Skeletal muscle tissue (tissue), 4 donors: ENCODE data around the gene GRIA1. TPM values are rescaled to one million over a fixed set of nuclear protein-coding genes. Genes with fewer than 3 reads are reported as not detected.

Experiments used
- H3K27ac ChIP-seq: one replicate; pipeline ENCODE4 v1.7.0; 2013; ENCODE audit warnings: mild to moderate bottlenecking, low read depth, low read length, inconsistent platforms
- H3K27me3 ChIP-seq, 3 donors: one replicate each; pipeline ENCODE4 v1.7.0; 2013; ENCODE audit warnings: low read length in 3 of 3; ENCODE audit not compliant: control insufficient read depth in 3 of 3, insufficient read depth in 3 of 3
- H3K36me3 ChIP-seq, 3 donors: one replicate each; pipeline ENCODE4 v1.7.0; 2013; ENCODE audit warnings: low read length in 3 of 3; ENCODE audit not compliant: control insufficient read depth in 3 of 3, insufficient read depth in 3 of 3
- H3K4me1 ChIP-seq, 3 donors: one replicate each; pipeline ENCODE4 v1.7.0; 2013; ENCODE audit warnings: low read length in 3 of 3, mild to moderate bottlenecking in 3 of 3; ENCODE audit not compliant: control insufficient read depth in 3 of 3, insufficient read depth in 3 of 3
- H3K4me3 ChIP-seq, 3 donors: one replicate each; pipeline ENCODE4 v1.7.0; 2013; ENCODE audit warnings: low read length in 3 of 3
- H3K9ac ChIP-seq, 3 donors: one replicate each; pipeline ENCODE4 v1.7.0; 2013; ENCODE audit warnings: low read length in 3 of 3, mild to moderate bottlenecking in 3 of 3, moderate library complexity in 2 of 3, low read depth in 1 of 3
- H3K9me3 ChIP-seq, 3 donors: one replicate each; pipeline ENCODE4 v1.7.0; 2013; ENCODE audit warnings: low read length in 3 of 3; ENCODE audit not compliant: control insufficient read depth in 3 of 3
- total RNA-seq: library from RNA; depleted of rRNA; stranded (reverse); fragments of >200 nt; gene quantifications from one replicate; pipeline ENCODE4 v1.2.3, GENCODE V29; 2014
- donor health status: Osteomylitis.

Gene GRIA1
- total RNA-seq, 1 donor from 2014 or later = 1.0 TPM

DNA sequence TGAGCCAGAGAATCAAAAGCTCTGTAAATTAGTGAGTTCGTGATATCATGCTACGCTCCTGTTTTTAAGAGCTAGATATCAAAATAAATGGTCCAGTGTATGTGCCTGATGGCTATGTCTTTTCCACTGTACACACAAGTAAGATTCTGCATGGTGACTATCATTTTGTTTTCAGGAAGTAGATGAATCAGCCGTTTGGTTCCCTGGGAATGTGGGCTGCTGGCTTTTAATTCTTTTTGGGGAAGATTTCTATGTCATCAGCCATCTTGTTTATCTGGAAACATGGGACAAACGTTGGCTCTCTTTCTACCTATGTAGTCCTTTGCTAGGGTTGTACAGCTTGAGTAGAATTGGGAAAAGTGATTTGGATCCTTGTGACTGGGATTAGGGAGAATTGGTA is 126.7 kb downstream of the GRIA1 start:
- Histone ChIP-seq H3K36me3 (no peaks in the 10 kb centered on the region), H3K4me3 (no peak overlapping the region), H3K27ac (no peak overlapping the region), H3K9me3 (no peaks in the 10 kb centered on the region), H3K27me3 (peaks cover 0 to 3% (median 0%) of the 10 kb centered on the region in 3 donors), H3K4me1 (no peaks in the 10 kb centered on the region), H3K9ac (no peak overlapping the region)

DNA sequence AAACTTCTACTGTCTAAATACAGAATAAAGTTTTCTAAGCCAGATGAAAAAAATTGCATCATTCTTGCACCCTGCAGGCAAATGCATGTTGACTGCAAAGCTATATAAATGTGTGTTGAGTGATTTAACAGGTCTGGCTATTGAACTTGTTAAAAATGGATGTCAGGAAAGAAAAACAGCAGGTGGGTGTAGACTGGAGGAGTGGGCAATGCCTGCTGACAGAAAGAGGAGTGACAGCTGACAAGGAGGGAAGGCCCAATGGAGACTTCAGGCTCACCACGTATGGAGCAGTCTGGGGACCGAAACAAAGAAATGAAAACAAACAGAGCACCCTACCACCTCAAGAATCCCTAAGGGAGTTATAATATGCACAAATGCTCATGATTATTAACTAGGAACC is 127.8 kb downstream of the GRIA1 start:
- no peaks in the 10 kb centered on the region for H3K4me1 ChIP-seq
- no peak overlapping the region for H3K9ac ChIP-seq
- H3K27ac ChIP-seq = no peak overlapping the region
- no peaks in the 10 kb centered on the region for H3K9me3 ChIP-seq
- no peaks in the 10 kb centered on the region for H3K27me3 ChIP-seq
- H3K36me3 ChIP-seq = no peaks in the 10 kb centered on the region
- H3K4me3 ChIP-seq = no peak overlapping the region

- no peaks in the 10 kb centered on the region for H3K4me1 ChIP-seq
- no peaks in the 10 kb centered on the region for H3K9me3 ChIP-seq
- no peak overlapping the region for H3K27ac ChIP-seq
- no peak overlapping the region for H3K4me3 ChIP-seq
- H3K27me3 ChIP-seq = no peaks in the 10 kb centered on the region
- no peaks in the 10 kb centered on the region for H3K36me3 ChIP-seq
- no peak overlapping the region for H3K9ac ChIP-seq
Observed at GRCh38 chr5:153618867-153619266, 128.4 kb downstream of the GRIA1 start.

DNA sequence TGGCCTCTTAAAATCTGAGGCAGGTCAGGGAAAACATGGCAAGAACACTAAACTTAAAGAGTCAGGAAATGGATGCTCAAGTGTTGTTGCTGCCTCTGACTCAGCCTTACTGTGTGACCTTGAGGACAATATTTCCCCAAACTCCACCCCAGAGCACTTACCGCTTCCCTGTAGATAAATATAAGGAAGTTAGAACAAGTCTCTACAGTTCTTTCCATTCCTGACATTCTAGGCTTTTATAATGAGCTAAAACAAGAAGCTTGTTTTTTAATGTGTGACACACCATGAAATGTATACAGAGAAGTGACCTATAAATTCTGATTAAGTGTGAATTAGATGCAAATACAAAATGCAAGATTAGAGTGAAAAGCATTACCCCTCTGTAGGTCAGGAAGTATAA is 129.3 kb downstream of the GRIA1 start:
- H3K9me3 ChIP-seq = no peaks in the 10 kb centered on the region
- no peak overlapping the region for H3K27ac ChIP-seq
- H3K9ac ChIP-seq = no peak overlapping the region
- no peaks in the 10 kb centered on the region for H3K27me3 ChIP-seq
- H3K4me1 ChIP-seq = no peaks in the 10 kb centered on the region
- no peak overlapping the region for H3K4me3 ChIP-seq
- no peaks in the 10 kb centered on the region for H3K36me3 ChIP-seq

DNA sequence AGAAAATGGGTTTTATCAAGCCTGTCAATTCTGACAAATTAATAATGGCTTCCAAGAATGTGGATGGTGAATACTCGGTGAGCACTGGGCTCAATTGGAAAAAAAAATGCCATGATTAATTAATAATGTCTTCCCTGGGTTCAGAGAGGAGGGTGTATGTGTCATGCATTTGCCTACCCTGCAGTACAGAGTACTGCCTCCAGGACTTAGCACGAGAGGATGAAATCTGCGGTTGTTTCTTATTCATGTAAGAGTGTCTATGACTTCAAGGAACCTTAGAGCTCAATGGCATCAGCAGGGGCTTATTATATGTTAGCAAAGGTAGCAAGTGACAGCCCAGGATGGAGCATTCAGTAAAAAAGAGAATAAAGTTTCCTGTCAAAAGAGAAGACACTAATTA is 132.7 kb downstream of the GRIA1 start:
- no peaks in the 10 kb centered on the region for H3K9me3 ChIP-seq
- no peak overlapping the region for H3K9ac ChIP-seq
- H3K4me3 ChIP-seq = no peak overlapping the region
- H3K4me1 ChIP-seq = no peaks in the 10 kb centered on the region
- H3K36me3 ChIP-seq = no peaks in the 10 kb centered on the region
- H3K27me3 ChIP-seq = no peaks in the 10 kb centered on the region
- no peak overlapping the region for H3K27ac ChIP-seq

DNA sequence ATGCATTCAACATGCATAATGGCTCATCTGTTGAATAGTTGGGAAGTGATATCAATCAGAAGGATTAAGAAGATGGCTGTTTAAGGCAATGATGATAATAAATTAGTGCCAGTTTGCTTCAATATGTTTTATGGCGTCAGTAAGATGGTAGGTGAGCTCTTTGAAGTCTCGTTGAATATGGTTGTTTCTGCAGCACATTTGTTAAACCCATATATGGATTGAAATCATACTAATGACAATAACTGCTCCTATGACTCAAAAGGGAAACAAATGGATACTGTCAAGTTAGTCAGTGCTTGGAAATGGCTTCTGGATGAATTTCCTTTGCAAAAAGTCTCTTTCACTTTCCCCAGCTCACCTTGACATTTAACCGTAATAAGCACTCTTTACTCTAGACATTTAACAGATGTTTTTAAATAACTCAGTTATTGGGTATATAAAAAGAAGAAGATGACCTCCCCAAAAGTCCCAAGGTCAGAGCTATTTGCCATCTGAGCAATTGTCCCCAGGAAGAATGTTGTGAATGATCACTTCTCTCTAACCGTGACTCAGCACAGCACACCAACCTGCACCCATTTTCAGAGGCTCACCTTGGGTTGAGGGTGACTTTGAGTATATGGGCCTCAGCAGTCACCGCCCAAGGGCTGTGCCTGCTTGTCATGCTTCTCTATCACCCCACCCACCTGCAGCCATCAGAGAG is 133.4 kb downstream of the GRIA1 start:
- Histone ChIP-seq H3K4me1 (no peaks in the 10 kb centered on the region), H3K9ac (no peak overlapping the region), H3K27ac (no peak overlapping the region), H3K4me3 (no peak overlapping the region), H3K9me3 (no peaks in the 10 kb centered on the region), H3K36me3 (no peaks in the 10 kb centered on the region), H3K27me3 (no peaks in the 10 kb centered on the region)

- H3K9ac ChIP-seq = no peak overlapping the region
- no peaks in the 10 kb centered on the region for H3K36me3 ChIP-seq
- no peak overlapping the region for H3K4me3 ChIP-seq
- no peaks in the 10 kb centered on the region for H3K27me3 ChIP-seq
- no peaks in the 10 kb centered on the region for H3K4me1 ChIP-seq
- H3K27ac ChIP-seq = no peak overlapping the region
- no peaks in the 10 kb centered on the region for H3K9me3 ChIP-seq
Observed at GRCh38 chr5:153624451-153624765, 133.9 kb downstream of the GRIA1 start.

DNA sequence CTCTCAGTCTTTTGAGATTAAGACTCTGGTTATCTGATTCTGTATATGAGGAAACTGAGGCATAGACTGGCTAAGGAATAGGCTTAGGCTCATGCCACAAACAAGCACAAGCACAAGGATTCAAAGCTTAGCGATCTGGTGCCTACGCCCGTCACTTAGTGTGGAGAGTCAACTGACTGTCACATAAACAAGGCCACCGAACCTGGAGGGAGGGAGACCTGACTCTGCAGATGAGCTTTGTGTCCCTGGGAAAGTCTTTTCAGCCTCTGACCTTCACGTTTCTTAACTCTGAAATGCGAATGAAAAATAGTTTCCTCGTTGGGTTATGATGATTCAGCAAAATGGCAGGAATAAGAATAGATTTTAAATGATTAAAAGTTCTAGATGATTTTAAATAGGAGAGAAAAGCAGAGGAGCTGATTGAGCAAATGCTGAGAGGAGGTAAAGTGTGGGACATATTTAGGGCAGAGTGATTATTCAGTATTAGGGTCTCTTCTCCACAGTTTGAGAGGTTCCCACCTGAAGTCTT is 135.4 kb downstream of the GRIA1 start:
- Histone ChIP-seq H3K4me1 (no peaks in the 10 kb centered on the region), H3K9me3 (no peaks in the 10 kb centered on the region), H3K27ac (no peak overlapping the region), H3K27me3 (no peaks in the 10 kb centered on the region), H3K9ac (no peak overlapping the region), H3K36me3 (no peaks in the 10 kb centered on the region), H3K4me3 (no peak overlapping the region)

DNA sequence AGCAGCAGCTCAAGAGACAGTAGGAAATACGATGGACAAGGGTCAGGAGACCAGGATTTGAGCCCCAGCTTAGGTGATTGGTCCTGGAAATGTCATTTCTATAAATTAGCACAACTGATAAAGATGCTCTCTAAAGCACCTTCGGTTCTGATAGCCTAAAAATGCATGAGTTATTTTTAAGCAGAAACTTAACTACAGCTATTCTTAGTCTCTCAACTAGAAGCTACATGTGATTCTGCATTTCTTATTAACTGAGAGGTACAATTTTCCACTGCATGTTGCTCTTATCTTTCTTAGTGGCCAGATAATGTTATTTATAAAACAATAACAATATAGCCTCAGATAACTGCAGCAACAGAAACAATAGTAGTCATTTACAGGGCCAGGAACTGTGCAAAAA is 136.4 kb downstream of the GRIA1 start:
- no peak overlapping the region for H3K27ac ChIP-seq
- H3K4me1 ChIP-seq = no peaks in the 10 kb centered on the region
- H3K9ac ChIP-seq = no peak overlapping the region
- no peaks in the 10 kb centered on the region for H3K36me3 ChIP-seq
- no peaks in the 10 kb centered on the region for H3K27me3 ChIP-seq
- no peaks in the 10 kb centered on the region for H3K9me3 ChIP-seq
- no peak overlapping the region for H3K4me3 ChIP-seq

GRCh38 chr5:153629027-153629895 is 138.8 kb downstream of the GRIA1 start:
- Histone ChIP-seq H3K4me1 (no peaks in the 10 kb centered on the region), H3K9ac (no peak overlapping the region), H3K36me3 (no peaks in the 10 kb centered on the region), H3K4me3 (no peak overlapping the region), H3K27ac (no peak overlapping the region), H3K27me3 (no peaks in the 10 kb centered on the region), H3K9me3 (no peaks in the 10 kb centered on the region)
